Fibroblast of pulmonary artery (primary cell): Measurements from ENCODE around the gene SATB1.

Experiments
- DNase-seq: peaks from one replicate; pipeline ENCODE4 v3.0.0-alpha.2; 2010; ENCODE audit warnings: low read depth
- H3K4me3 ChIP-seq: replicated peaks from 2 replicates; pipeline ENCODE4 v1.5.1; 2011; ENCODE audit warnings: low read depth, mild to moderate bottlenecking, control low read depth, low read length, moderate library complexity
- TF ChIP-seq, protein P1 (sequence below): IDR thresholded peaks from 2 replicates; pipeline ENCODE4 v1.5.1; 2011; ENCODE audit warnings: mild to moderate bottlenecking, control low read depth, low read length, inconsistent platforms; ENCODE audit errors: missing control alignments

The SATB1 gene

DNA sequence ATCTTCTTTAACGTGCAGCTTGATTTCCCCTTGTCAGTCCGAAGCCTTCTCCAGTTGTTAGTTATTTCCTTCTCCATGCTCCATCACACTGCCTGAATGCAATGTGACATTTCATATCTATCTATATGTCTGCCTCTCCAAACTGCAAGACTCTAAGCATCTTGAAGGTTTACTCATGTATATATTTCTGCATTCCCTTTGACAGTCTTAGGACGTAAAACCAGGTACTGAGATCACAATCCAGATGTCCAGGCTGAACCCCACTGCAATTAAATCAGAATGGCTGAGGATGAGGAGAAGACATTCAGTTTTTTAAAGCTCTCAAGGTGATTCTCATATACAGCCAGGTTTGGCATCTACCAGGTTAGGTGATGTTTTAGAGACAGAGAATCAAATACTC lies 6.1 kb upstream of the SATB1 start:
- no peak for DNase-seq
- H3K4me3 ChIP-seq = no peak overlapping the region
- TF ChIP-seq, protein P1, sequence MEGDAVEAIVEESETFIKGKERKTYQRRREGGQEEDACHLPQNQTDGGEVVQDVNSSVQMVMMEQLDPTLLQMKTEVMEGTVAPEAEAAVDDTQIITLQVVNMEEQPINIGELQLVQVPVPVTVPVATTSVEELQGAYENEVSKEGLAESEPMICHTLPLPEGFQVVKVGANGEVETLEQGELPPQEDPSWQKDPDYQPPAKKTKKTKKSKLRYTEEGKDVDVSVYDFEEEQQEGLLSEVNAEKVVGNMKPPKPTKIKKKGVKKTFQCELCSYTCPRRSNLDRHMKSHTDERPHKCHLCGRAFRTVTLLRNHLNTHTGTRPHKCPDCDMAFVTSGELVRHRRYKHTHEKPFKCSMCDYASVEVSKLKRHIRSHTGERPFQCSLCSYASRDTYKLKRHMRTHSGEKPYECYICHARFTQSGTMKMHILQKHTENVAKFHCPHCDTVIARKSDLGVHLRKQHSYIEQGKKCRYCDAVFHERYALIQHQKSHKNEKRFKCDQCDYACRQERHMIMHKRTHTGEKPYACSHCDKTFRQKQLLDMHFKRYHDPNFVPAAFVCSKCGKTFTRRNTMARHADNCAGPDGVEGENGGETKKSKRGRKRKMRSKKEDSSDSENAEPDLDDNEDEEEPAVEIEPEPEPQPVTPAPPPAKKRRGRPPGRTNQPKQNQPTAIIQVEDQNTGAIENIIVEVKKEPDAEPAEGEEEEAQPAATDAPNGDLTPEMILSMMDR = no peak

DNA sequence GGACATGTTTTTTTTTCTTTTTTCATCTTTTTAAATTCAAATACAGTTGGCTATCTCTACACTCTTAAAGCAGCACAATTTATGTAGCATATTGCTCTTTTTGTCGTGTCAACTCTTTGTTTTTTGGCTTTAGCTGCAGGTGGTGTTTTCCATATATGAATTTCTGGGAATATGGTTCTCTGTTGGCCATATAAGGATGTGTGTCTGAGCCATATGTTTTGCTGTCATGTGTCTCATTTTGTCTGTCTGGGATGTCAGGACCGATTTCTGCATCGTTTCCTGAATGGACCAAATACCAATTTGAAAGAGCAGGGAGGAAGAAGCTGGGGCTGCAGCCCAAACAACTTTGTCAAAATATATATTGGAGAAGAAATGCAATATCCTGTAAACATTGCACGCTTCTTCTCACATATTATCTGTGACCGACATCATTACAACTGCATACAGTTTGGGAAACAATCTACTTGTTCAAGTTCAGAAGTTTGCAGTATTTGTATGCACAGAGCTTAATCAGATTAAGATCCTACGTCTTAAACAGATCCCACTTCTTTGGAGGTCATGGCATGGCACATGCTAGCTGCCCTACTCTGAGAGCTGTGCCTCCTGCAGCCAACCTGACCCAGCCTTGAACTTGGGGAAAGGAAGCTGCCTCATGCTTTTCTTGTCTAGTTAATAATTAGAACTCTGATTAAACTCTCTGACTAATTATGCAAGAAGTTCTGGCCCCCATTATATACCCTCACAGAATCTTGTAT lies 4.0 kb upstream of the SATB1 start:
- H3K4me3 ChIP-seq = no peak overlapping the region
- DNase-seq = no peak
- TF ChIP-seq, protein P1 = no peak

DNA sequence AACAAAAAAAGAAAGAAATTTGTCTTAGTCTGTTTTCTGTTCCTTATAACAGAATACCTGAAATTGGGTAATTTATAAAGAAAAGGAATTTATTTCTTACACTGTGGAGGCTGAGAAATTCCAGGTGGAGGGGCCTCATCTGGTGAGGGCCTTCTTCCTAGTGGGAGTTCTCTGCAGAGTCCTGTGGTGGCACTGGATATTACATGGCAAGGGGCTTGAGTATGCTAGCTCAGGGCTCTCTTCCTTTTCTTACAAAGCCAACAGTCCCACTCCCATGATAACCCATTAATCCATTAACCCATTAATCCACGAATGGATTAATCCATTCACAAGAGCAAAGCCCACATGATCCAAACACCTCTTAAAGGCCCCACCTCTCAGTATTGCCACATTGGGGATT lies 2.9 kb upstream of the SATB1 start:
- no peak overlapping the region for H3K4me3 ChIP-seq
- no peak for DNase-seq
- TF ChIP-seq, protein P1 = no peak

DNA sequence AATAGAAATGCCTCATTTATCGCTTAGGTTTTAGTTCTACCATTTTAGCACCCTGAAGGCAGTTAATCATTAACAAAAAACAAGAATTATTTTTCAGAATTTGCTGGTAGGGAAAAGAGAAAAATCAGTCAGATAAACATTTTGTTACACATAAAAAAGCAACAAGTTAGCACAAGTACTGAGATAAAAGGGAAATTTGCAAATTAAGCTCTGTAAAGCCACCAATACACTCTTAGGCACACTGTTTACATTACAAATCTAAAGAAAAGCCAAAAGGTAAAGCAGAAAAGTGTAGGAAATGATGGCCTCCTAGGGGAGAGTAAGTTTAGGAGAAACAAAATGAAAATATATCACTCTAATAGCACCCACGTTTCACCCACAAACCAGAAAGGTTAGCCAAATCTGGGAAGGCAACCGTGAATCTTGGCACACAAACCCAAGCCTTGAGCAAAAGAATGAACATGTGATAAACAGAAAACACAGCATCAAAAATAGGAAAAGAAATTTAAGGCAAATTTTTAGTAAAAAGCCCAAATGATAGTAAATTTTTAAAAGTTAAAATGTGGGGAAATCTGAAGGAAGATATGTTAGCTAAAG lies 1.6 kb upstream of the SATB1 start:
- TF ChIP-seq, protein P1 = no peak
- no peak overlapping the region for H3K4me3 ChIP-seq
- DNase-seq = no peak

DNA sequence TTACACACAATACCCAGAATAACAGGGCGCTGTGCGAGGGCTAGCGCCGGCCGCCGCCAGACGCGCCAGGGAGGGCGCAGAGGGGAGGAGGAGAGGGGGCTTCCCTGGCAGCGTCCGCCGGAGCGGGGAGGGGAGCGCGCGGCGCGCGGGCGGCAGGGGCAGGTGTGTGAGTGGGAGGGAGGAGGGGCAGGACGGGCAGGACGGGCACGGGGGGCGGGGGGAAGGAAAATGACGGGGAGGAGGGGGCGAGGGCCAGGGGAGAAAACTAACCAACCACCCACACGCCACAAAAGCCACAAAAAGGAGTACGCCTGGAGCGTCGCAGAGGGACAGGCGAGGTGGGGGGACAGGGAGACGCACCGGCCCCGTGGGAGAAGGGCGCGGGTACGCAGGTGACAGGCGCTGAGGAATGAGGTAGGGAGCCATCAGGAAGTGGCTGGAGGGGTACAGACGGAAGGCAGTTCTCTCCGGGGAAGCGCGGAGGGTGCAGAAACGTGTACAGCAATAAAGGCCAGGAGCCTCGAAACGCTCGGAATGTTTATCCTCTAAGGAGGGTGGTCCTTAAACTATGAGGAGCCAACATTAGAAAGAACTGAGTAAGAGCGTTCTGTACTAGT lies 610 bp upstream of the SATB1 start:
- peak overlapping the region; percentile 78 for H3K4me3 ChIP-seq

DNA sequence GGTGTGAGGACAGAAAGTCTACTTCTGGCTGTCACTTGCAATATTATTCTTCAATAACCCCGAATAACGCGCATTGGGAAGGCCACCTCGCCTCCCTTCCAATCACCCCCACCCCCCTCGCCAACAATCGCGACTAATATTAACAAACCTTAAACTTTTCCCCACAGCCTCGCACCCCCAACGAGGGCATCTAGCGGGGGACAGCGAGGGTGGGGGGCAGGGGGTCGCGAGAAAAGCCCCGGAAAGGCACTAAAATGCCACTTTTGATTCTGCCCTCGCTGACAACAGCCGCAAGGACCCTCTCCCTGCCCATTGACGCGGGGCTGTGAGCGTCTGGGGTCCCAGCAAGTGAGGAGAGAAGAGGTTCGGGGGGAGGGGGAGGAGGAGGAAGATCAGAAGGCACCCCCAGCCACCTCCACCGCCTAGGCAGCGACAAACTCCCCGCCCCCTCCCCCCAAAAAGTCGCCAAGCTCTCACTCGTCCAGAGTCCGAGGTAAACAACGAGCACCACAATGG lies 868 bp downstream of the SATB1 start:
- DNase-seq = no peak
- TF ChIP-seq, protein P1 = no peak
- peak overlapping the region; percentile 78 for H3K4me3 ChIP-seq

More for the DNA sequence above, 610 bp upstream of the SATB1 start:
- peak; percentile 5 for DNase-seq
- TF ChIP-seq, protein P1 = no peak
